T-helper 2 cell treated with Interferon-gamma antibody and Interleukin-4, amounts not matched to agents 5 μg/mL and 100 μg/mL, for 36 hours (primary cell): ENCODE measurements around the gene DISC1.

ENCODE experiments used
- DNase-seq: peaks from one replicate; pipeline ENCODE4 v3.0.0; 2021; ENCODE audit warnings: low spot score
- H3K27ac Mint-ChIP-seq: one replicate; pipeline ENCODE4 v1.8.0; 2021; ENCODE audit warnings: mild to moderate bottlenecking, mixed read lengths
- H3K27me3 Mint-ChIP-seq: one replicate; pipeline ENCODE4 v1.8.0; 2021; ENCODE audit warnings: low read depth, mixed read lengths
- H3K36me3 Mint-ChIP-seq: one replicate; pipeline ENCODE4 v1.8.0; 2021; ENCODE audit warnings: low read depth, mixed read lengths
- H3K4me1 Mint-ChIP-seq: one replicate; pipeline ENCODE4 v1.8.0; 2021; ENCODE audit warnings: low read depth, mixed read lengths
- H3K4me3 Mint-ChIP-seq: one replicate; pipeline ENCODE4 v1.8.0; 2022; ENCODE audit warnings: mild to moderate bottlenecking, moderate library complexity, mixed read lengths
- H3K9me3 Mint-ChIP-seq: one replicate; pipeline ENCODE4 v1.8.0; 2021; ENCODE audit warnings: mixed read lengths

DISC1 gene

GRCh38 chr1:232014941-232015340 is 388.4 kb downstream of the DISC1 start:
- no peaks in the 10 kb centered on the region for H3K36me3 Mint-ChIP-seq
- DNase-seq = no peak
- no peaks in the 10 kb centered on the region for H3K4me1 Mint-ChIP-seq

GRCh38 chr1:232016616-232017015 is 390.0 kb downstream of the DISC1 start:
- Mint-ChIP-seq H3K36me3 (no peaks in the 10 kb centered on the region), H3K4me1 (no peaks in the 10 kb centered on the region), H3K9me3 (no peaks in the 10 kb centered on the region), H3K4me3 (no peak overlapping the region), H3K27me3 (peaks cover 2% of the 10 kb centered on the region), H3K27ac (no peak overlapping the region)
- no peak for DNase-seq

More at GRCh38 chr1:232014941-232015340, 388.4 kb downstream of the DISC1 start:
- H3K4me3 Mint-ChIP-seq = no peak overlapping the region
- peaks cover 2% of the 10 kb centered on the region for H3K27me3 Mint-ChIP-seq
- H3K27ac Mint-ChIP-seq = no peak overlapping the region
- H3K9me3 Mint-ChIP-seq = no peaks in the 10 kb centered on the region

- H3K27ac Mint-ChIP-seq = no peak overlapping the region
- peaks cover 2% of the 10 kb centered on the region for H3K27me3 Mint-ChIP-seq
- no peaks in the 10 kb centered on the region for H3K36me3 Mint-ChIP-seq
- no peaks in the 10 kb centered on the region for H3K4me1 Mint-ChIP-seq
- no peak overlapping the region for H3K4me3 Mint-ChIP-seq
- H3K9me3 Mint-ChIP-seq = no peaks in the 10 kb centered on the region
- DNase-seq = no peak
These were observed 390.5 kb downstream of the DISC1 start for GRCh38 chr1:232017057-232017456.

GRCh38 chr1:232017759-232018158 is 391.2 kb downstream of the DISC1 start:
- H3K27ac Mint-ChIP-seq = no peak overlapping the region
- peaks cover 2% of the 10 kb centered on the region for H3K27me3 Mint-ChIP-seq
- no peak overlapping the region for H3K4me3 Mint-ChIP-seq
- DNase-seq = no peak
- no peaks in the 10 kb centered on the region for H3K9me3 Mint-ChIP-seq
- no peaks in the 10 kb centered on the region for H3K4me1 Mint-ChIP-seq
- H3K36me3 Mint-ChIP-seq = no peaks in the 10 kb centered on the region

GRCh38 chr1:232018231-232019025 is 391.8 kb downstream of the DISC1 start:
- Mint-ChIP-seq H3K4me1 (no peaks in the 10 kb centered on the region), H3K27me3 (peaks cover 2% of the 10 kb centered on the region), H3K27ac (no peak overlapping the region), H3K4me3 (no peak overlapping the region), H3K9me3 (no peaks in the 10 kb centered on the region), H3K36me3 (no peaks in the 10 kb centered on the region)
- no peak for DNase-seq

GRCh38 chr1:232019026-232019340 is 392.4 kb downstream of the DISC1 start:
- Mint-ChIP-seq H3K4me3 (no peak overlapping the region), H3K36me3 (no peaks in the 10 kb centered on the region), H3K27me3 (peaks cover 2% of the 10 kb centered on the region), H3K9me3 (no peaks in the 10 kb centered on the region), H3K27ac (no peak overlapping the region), H3K4me1 (no peaks in the 10 kb centered on the region)
- no peak for DNase-seq

- no peaks in the 10 kb centered on the region for H3K9me3 Mint-ChIP-seq
- no peaks in the 10 kb centered on the region for H3K4me1 Mint-ChIP-seq
- DNase-seq = no peak
- peaks cover 2% of the 10 kb centered on the region for H3K27me3 Mint-ChIP-seq
- H3K27ac Mint-ChIP-seq = no peak overlapping the region
- no peak overlapping the region for H3K4me3 Mint-ChIP-seq
- no peaks in the 10 kb centered on the region for H3K36me3 Mint-ChIP-seq
These were observed 393.8 kb downstream of the DISC1 start for GRCh38 chr1:232020352-232020751.

- H3K27ac Mint-ChIP-seq = no peak overlapping the region
- no peaks in the 10 kb centered on the region for H3K36me3 Mint-ChIP-seq
- no peaks in the 10 kb centered on the region for H3K4me1 Mint-ChIP-seq
- H3K27me3 Mint-ChIP-seq = no peaks in the 10 kb centered on the region
- H3K9me3 Mint-ChIP-seq = no peaks in the 10 kb centered on the region
- H3K4me3 Mint-ChIP-seq = no peak overlapping the region
- no peak for DNase-seq
These were observed 402.7 kb downstream of the DISC1 start for GRCh38 chr1:232029315-232029714.

- no peaks in the 10 kb centered on the region for H3K4me1 Mint-ChIP-seq
- DNase-seq = no peak
- H3K9me3 Mint-ChIP-seq = no peaks in the 10 kb centered on the region
- no peak overlapping the region for H3K4me3 Mint-ChIP-seq
- no peaks in the 10 kb centered on the region for H3K36me3 Mint-ChIP-seq
- no peak overlapping the region for H3K27ac Mint-ChIP-seq
- no peaks in the 10 kb centered on the region for H3K27me3 Mint-ChIP-seq
These were observed 404.6 kb downstream of the DISC1 start for GRCh38 chr1:232031156-232031555.

- no peak overlapping the region for H3K4me3 Mint-ChIP-seq
These were observed 406.7 kb downstream of the DISC1 start for GRCh38 chr1:232033285-232033684.

GRCh38 chr1:232034556-232034955 is 408.0 kb downstream of the DISC1 start:
- no peak overlapping the region for H3K4me3 Mint-ChIP-seq

More at GRCh38 chr1:232033285-232033684, 406.7 kb downstream of the DISC1 start:
- Mint-ChIP-seq H3K4me1 (no peaks in the 10 kb centered on the region), H3K9me3 (no peaks in the 10 kb centered on the region), H3K27ac (no peak overlapping the region), H3K36me3 (no peaks in the 10 kb centered on the region), H3K27me3 (no peaks in the 10 kb centered on the region)
- no peak for DNase-seq

GRCh38 chr1:232036181-232036933 is 409.8 kb downstream of the DISC1 start:
- Mint-ChIP-seq H3K36me3 (no peaks in the 10 kb centered on the region), H3K9me3 (no peaks in the 10 kb centered on the region), H3K27ac (no peak overlapping the region), H3K27me3 (no peaks in the 10 kb centered on the region), H3K4me1 (no peaks in the 10 kb centered on the region), H3K4me3 (no peak overlapping the region)
- DNase-seq = no peak

More at GRCh38 chr1:232034556-232034955, 408.0 kb downstream of the DISC1 start:
- Mint-ChIP-seq H3K9me3 (no peaks in the 10 kb centered on the region), H3K27me3 (no peaks in the 10 kb centered on the region), H3K27ac (no peak overlapping the region), H3K36me3 (no peaks in the 10 kb centered on the region), H3K4me1 (no peaks in the 10 kb centered on the region)
- DNase-seq = no peak

- H3K27me3 Mint-ChIP-seq = no peaks in the 10 kb centered on the region
These were observed 411.3 kb downstream of the DISC1 start for GRCh38 chr1:232037774-232038388.

More at GRCh38 chr1:232037774-232038388, 411.3 kb downstream of the DISC1 start:
- H3K27ac Mint-ChIP-seq = no peak overlapping the region
- no peaks in the 10 kb centered on the region for H3K9me3 Mint-ChIP-seq
- no peaks in the 10 kb centered on the region for H3K36me3 Mint-ChIP-seq
- H3K4me3 Mint-ChIP-seq = no peak overlapping the region
- H3K4me1 Mint-ChIP-seq = no peaks in the 10 kb centered on the region
- DNase-seq = no peak
